ENCODE results near the gene UBE2V1. TPM values are rescaled to one million over a fixed set of nuclear protein-coding genes. Genes with fewer than 3 reads are reported as not detected.

Gene UBE2V1
- polyA plus RNA-seq, 3 donors: 62.2 to 95.5 (median 71.1) TPM

DNA sequence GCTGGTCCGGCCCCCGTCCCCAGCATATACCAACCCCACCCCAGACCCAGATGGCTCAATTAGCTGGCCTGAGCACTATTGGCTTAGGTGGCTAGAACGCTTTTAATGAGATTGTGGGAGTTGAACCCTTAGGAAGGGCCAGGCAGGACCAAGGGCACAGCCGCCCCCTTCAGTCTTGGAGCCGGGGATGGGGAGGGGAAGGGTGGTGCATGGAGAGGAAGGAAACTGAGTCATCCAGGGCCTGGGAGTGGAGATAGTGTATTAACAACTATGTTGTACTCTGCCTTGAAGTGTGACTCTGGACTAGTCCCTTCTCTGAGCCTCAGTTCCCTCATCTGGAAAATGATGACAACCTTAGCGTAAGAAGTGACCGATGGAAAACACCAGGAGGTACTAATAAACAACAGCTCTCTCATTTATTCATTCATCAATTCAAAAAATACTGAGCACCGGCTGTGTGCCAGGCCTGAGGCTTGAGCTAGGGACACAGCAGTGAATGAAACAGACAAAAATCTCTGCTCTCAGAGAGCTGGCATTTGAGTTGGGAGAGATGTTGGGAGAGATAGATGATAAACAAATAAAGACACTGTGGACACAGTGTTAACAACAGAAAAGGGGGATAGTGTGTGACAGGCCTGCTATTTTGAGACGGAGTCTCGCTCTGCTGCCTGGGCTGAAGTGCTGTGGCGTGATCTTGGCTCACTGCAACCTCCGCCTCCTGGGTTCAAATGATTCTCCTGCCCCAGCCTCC, 29.0 kb upstream of the UBE2V1 start:
- intact Hi-C loops (cut with micrococcal nuclease): no loop called here
- H3K27ac Mint-ChIP-seq: peak overlapping the region in 5 of 7 donors; percentile 35 to 82 (median 53)
- 97% methylated on average over 5 of the region's 12 CpGs for WGBS (ENCODE audit: insufficient coverage)
- no peak overlapping the region for H2AFZ ChIP-seq (ENCODE audit: insufficient read depth, low read depth, low read length, poor library complexity, severe bottlenecking)
- no peaks in the 10 kb centered on the region for H3K9me3 ChIP-seq (replicated peaks in 1 of 2; ENCODE audit: control insufficient read depth in 1 of 2, insufficient read depth in 1 of 2, low read length in 2 of 2)
- no peak overlapping the region for H3K9ac ChIP-seq (ENCODE audit: insufficient read depth, low read length, poor library complexity, severe bottlenecking)
- peaks cover 33 to 38% of the 10 kb centered on the region in 2 donors for H3K4me1 ChIP-seq (ENCODE audit: control insufficient read depth in 1 of 2, insufficient read depth in 2 of 2, low read length in 2 of 2)
- TF ChIP-seq CTCF (IDR thresholded peaks at IDR 0.05): no peak
- H3K79me2 ChIP-seq (ENCODE audit: insufficient read depth, low read length): peaks cover 77% of the 10 kb centered on the region
- no peak overlapping the region for H3K4me3 Mint-ChIP-seq
- no peak overlapping the region for H3K4me2 ChIP-seq (replicated peaks; ENCODE audit: extremely low read depth, low read length, poor library complexity, severe bottlenecking)
- H3K36me3 Mint-ChIP-seq: peaks cover 56 to 74% of the 10 kb centered on the region in 2 donors
- peaks cover 0 to 2% (median 0%) of the 10 kb centered on the region in 3 donors for H3K27me3 Mint-ChIP-seq (ENCODE audit: low read depth in 3 of 3)
- H3K27me3 ChIP-seq (ENCODE audit: control insufficient read depth in 2 of 2, insufficient read depth in 2 of 2, low read length in 2 of 2): no peaks in the 10 kb centered on the region
- peak in 1 of 3 donors; percentile 42 for DNase-seq
- peaks cover 48% of the 10 kb centered on the region for H3K4me1 Mint-ChIP-seq
- H3K4me3 ChIP-seq (replicated peaks in 1 of 3; ENCODE audit: low read depth in 2 of 3, low read length in 3 of 3): no peak overlapping the region
- peaks cover 46 to 63% of the 10 kb centered on the region in 2 donors for H3K36me3 ChIP-seq (replicated peaks in 1 of 2; ENCODE audit: control insufficient read depth in 1 of 2, insufficient read depth in 2 of 2, low read length in 2 of 2)
- peaks cover 50% of the 10 kb centered on the region for H4K20me1 ChIP-seq (ENCODE audit: insufficient read depth, low read length)
- H3K27ac ChIP-seq (ENCODE audit: low read depth in 1 of 2, low read length in 2 of 2): peak overlapping the region in 1 of 2 donors; percentile 52
- no peaks in the 10 kb centered on the region for H3K9me3 Mint-ChIP-seq

DNA sequence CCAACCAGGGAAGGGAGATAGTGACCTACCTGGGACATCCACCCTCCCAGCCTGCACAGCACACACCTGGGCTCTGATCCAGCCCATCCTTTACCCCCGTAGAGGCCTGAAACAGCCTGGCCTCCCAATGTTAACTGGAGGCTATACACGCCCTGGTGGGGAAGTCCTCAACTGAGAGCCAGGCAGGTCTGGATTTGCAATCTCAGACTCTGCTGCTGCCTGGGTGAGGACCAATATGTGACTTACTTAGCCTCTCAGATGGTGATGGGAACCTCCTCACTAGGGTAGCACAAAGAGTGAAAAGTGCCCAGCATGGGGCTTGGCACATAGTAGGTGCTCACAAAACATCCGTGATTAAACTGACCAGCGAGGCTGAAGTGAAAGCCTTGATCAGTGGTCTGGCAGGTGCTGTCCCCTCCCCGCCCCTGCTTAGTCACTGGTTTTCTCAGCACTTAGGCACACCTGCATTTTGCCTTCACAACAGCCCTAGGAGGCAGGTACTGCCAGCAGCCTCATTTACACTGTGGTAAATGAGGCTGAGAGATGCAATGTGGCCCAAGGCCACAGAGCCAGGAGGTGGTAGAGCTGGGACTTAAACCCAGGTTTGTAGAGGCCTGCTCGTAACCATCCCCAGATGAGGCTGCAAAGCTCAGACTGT, 28.2 kb upstream of the UBE2V1 start:
- intact Hi-C loops (cut with micrococcal nuclease): no loop called here
- no peak for DNase-seq
- Mint-ChIP-seq H3K4me3 (no peak overlapping the region), H3K27me3 (ENCODE audit: low read depth in 3 of 3) (peaks cover 0 to 2% (median 0%) of the 10 kb centered on the region in 3 donors), H3K9me3 (no peaks in the 10 kb centered on the region), H3K27ac (peak overlapping the region in 4 of 7 donors; percentile 44 to 78 (median 54)), H3K4me1 (peaks cover 40% of the 10 kb centered on the region), H3K36me3 (peaks cover 55 to 78% of the 10 kb centered on the region in 2 donors)
- H3K27ac ChIP-seq (ENCODE audit: low read depth in 1 of 2, low read length in 2 of 2): peak overlapping the region in 1 of 2 donors; percentile 52
- no peak overlapping the region for H3K4me2 ChIP-seq (replicated peaks; ENCODE audit: extremely low read depth, low read length, poor library complexity, severe bottlenecking)
- H3K4me3 ChIP-seq (replicated peaks in 1 of 3; ENCODE audit: low read depth in 2 of 3, low read length in 3 of 3): no peak overlapping the region
- peaks cover 79% of the 10 kb centered on the region for H3K79me2 ChIP-seq (ENCODE audit: insufficient read depth, low read length)
- no peak overlapping the region for H2AFZ ChIP-seq (ENCODE audit: insufficient read depth, low read depth, low read length, poor library complexity, severe bottlenecking)
- H4K20me1 ChIP-seq (ENCODE audit: insufficient read depth, low read length): peaks cover 58% of the 10 kb centered on the region
- no peaks in the 10 kb centered on the region for H3K9me3 ChIP-seq (replicated peaks in 1 of 2; ENCODE audit: control insufficient read depth in 1 of 2, insufficient read depth in 1 of 2, low read length in 2 of 2)
- TF ChIP-seq CTCF (IDR thresholded peaks at IDR 0.05): no peak
- H3K36me3 ChIP-seq (replicated peaks in 1 of 2; ENCODE audit: control insufficient read depth in 1 of 2, insufficient read depth in 2 of 2, low read length in 2 of 2): peaks cover 46 to 71% of the 10 kb centered on the region in 2 donors
- H3K4me1 ChIP-seq (ENCODE audit: control insufficient read depth in 1 of 2, insufficient read depth in 2 of 2, low read length in 2 of 2): peaks cover 24 to 29% of the 10 kb centered on the region in 2 donors
- H3K9ac ChIP-seq (ENCODE audit: insufficient read depth, low read length, poor library complexity, severe bottlenecking): no peak overlapping the region
- 98% methylated on average over 5 of the region's 6 CpGs for WGBS (ENCODE audit: insufficient coverage)
- H3K27me3 ChIP-seq (ENCODE audit: control insufficient read depth in 2 of 2, insufficient read depth in 2 of 2, low read length in 2 of 2): no peaks in the 10 kb centered on the region
